ENCODE data around the gene PLEKHA7.

- TF ChIP-seq SPI1 (IDR thresholded peaks at IDR 0.05; ENCODE audit: low read depth, low read length) (no peak), POLR2A (IDR thresholded peaks at IDR 0.05; ENCODE audit: low read depth, low read length) (no peak)
Measured at GRCh38 chr11:16876053-16876752, 138.0 kb downstream of the PLEKHA7 start.

Data from GM12891 (cell line).